HG03025 (cell line): ENCODE results near the gene HS3ST5.
"Not testable (repeated sequence)": the region's sequence is repeated elsewhere in the genome, so short reads cannot be mapped to it uniquely, and the experiment has no call there.

Source experiments
- ATAC-seq: cut with Tn5 transposase; IDR thresholded peaks from one replicate; pipeline ENCODE4 v1.9.1; 2021; ENCODE audit warnings: mild to moderate bottlenecking, moderate library complexity; ENCODE audit not compliant: unreplicated experiment, low FRiP score

HS3ST5 gene

GRCh38 chr6:114158838-114159694, 183.8 kb downstream of the HS3ST5 start:
- ATAC-seq, result no peak

GRCh38 chr6:114158411-114158810, 184.4 kb downstream of the HS3ST5 start:
- no peak for ATAC-seq

- no peak for ATAC-seq
Measured at GRCh38 chr6:114157848-114158247, 185.0 kb downstream of the HS3ST5 start.

- ATAC-seq, result no peak
Measured at GRCh38 chr6:114155763-114156162, 187.1 kb downstream of the HS3ST5 start.

- no peak for ATAC-seq
Measured at GRCh38 chr6:114154812-114155211, 188.0 kb downstream of the HS3ST5 start.

GRCh38 chr6:114153448-114153847, 189.4 kb downstream of the HS3ST5 start:
- no peak for ATAC-seq

- ATAC-seq, result no peak
Measured at GRCh38 chr6:114151064-114151690, 191.6 kb downstream of the HS3ST5 start.

GRCh38 chr6:114149182-114149581, 193.6 kb downstream of the HS3ST5 start:
- not testable (repeated sequence) for ATAC-seq

- ATAC-seq, result no peak
Measured at GRCh38 chr6:114144887-114145851, 197.7 kb downstream of the HS3ST5 start.

GRCh38 chr6:114142258-114142657, 200.6 kb downstream of the HS3ST5 start:
- no peak for ATAC-seq

GRCh38 chr6:114140416-114140815, 202.4 kb downstream of the HS3ST5 start:
- no peak for ATAC-seq

- no peak for ATAC-seq
Measured at GRCh38 chr6:114138577-114139248, 204.1 kb downstream of the HS3ST5 start.

GRCh38 chr6:114135363-114135971, 207.4 kb downstream of the HS3ST5 start:
- no peak for ATAC-seq

- no peak for ATAC-seq
Measured at GRCh38 chr6:114133816-114134215, 209.0 kb downstream of the HS3ST5 start.

GRCh38 chr6:114131945-114132344, 210.9 kb downstream of the HS3ST5 start:
- no peak for ATAC-seq

GRCh38 chr6:114125576-114125975, 217.2 kb downstream of the HS3ST5 start:
- no peak for ATAC-seq

- no peak for ATAC-seq
Measured at GRCh38 chr6:114121913-114122662, 220.7 kb downstream of the HS3ST5 start.

- no peak for ATAC-seq
Measured at GRCh38 chr6:114119056-114119455, 223.8 kb downstream of the HS3ST5 start.

GRCh38 chr6:114115652-114116051, 227.2 kb downstream of the HS3ST5 start:
- no peak for ATAC-seq
